Spleen (tissue), 7 donors: Measurements from ENCODE around the gene POLE3.

Experiments used
- POLR2A ChIP-seq, 3 donors: fragments of 450-650 bp; IDR thresholded peaks; one replicate each; pipeline ENCODE4 v1.5.1; 2017; ENCODE audit warnings: antibody characterized with exemption in 3 of 3, mild to moderate bottlenecking in 1 of 3
- POLR2AphosphoS5 ChIP-seq, 3 donors: sonication (generic); formaldehyde crosslinking; IDR thresholded peaks; one replicate each; pipeline ENCODE4 v1.5.1; 2017; ENCODE audit warnings: antibody characterized with exemption in 3 of 3
- TF ChIP-seq, protein P1 (sequence below), 11 experiments: fragments of 200-600 bp in 7 of 11; fragments of 450-650 bp in 4 of 11; sonication (generic) in 4 of 11; IDR thresholded peaks in 8 of 11; conservative IDR thresholded peaks in 3 of 11; 1 replicate in 7 of 11; 2 replicates in 4 of 11; pipeline versions ENCODE4 v1.4.0 to v1.8.0; 2016 to 2021; ENCODE audit warnings: antibody characterized with exemption in 11 of 11, inconsistent platforms in 4 of 11, mild to moderate bottlenecking in 1 of 11
- donor health status: DM: no; HTN: no; CAD: no; lungs with moderate emphysema.
- donor health status: DM: no; HTN: no; CAD: no.
- donor health status: DM: no; HTN: no; CAD: no.

DNA sequence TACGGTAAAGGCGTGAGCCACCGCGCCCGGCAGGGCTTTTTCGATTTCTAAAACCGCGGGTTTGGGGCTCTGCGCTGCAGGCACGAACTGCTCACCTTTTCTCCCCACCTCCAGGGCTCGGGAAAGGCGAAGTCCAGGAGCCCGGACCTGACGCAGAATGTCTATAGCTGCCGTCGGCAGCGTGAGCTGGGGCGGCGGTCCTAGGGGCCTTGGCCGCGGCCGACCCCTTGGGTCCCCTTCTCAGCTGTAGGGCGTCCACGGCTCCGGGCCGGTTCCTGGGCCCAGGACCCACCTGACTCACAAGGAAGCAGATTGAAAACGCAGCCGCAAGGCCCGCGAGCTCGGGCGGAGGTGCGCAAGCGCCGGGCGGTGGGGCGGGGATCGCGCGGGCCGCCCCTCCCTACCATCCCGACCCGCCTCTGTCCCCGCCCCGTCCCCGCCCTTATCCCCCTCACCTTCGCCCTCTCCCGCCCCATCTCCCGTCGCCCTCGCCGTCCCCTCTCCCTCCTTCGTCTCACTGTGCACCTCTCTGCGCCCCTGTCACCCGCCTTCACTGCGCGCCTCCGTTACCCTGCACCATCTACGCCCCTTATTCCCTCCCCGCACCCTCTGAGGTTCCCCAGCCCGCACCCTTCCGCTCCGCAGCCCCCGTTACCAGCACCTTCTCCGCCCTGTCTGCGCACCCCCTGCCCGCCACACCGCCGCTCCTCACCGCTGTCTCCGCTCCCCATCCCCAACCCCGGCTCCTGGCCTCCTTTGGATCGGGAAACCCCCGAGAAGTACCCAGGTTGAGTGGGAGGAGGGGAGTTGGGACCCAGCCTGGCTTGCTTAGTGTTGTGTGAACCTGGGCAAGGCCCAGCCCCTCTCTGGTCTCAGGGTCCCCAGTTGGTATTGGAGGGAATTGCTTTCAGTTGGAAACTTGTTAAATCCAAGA is 33.6 kb downstream of the POLE3 start, which contains the start of gene HDHD3:
- TF ChIP-seq, protein P1, sequence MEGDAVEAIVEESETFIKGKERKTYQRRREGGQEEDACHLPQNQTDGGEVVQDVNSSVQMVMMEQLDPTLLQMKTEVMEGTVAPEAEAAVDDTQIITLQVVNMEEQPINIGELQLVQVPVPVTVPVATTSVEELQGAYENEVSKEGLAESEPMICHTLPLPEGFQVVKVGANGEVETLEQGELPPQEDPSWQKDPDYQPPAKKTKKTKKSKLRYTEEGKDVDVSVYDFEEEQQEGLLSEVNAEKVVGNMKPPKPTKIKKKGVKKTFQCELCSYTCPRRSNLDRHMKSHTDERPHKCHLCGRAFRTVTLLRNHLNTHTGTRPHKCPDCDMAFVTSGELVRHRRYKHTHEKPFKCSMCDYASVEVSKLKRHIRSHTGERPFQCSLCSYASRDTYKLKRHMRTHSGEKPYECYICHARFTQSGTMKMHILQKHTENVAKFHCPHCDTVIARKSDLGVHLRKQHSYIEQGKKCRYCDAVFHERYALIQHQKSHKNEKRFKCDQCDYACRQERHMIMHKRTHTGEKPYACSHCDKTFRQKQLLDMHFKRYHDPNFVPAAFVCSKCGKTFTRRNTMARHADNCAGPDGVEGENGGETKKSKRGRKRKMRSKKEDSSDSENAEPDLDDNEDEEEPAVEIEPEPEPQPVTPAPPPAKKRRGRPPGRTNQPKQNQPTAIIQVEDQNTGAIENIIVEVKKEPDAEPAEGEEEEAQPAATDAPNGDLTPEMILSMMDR (IDR thresholded peaks at IDR 0.05 in 8 of 11, conservative IDR thresholded peaks at IDR 0.05 in 3 of 11): peak in 1 of 11 experiments; percentile 17
- peak in 1 of 3 donors; percentile 76 for TF ChIP-seq POLR2A (IDR thresholded peaks at IDR 0.05)
- TF ChIP-seq POLR2AphosphoS5 (IDR thresholded peaks at IDR 0.05): peak; percentile 92 to 95 (median 93)
